Mucosa of rectum (tissue), 2 donors: ENCODE results near the gene SRPRB.

ENCODE experiments used
- H3K27ac ChIP-seq, 2 donors: one replicate each; pipeline ENCODE4 v1.7.0; 2013; ENCODE audit warnings: inconsistent platforms in 2 of 2, low read depth in 2 of 2, low read length in 2 of 2
- H3K27me3 ChIP-seq, 2 donors: one replicate each; pipeline ENCODE4 v1.7.0; 2013; ENCODE audit warnings: low read length in 2 of 2; ENCODE audit not compliant: control insufficient read depth in 2 of 2, insufficient read depth in 2 of 2
- H3K36me3 ChIP-seq, 2 donors: one replicate each; pipeline ENCODE4 v1.7.0; 2013; ENCODE audit warnings: low read length in 2 of 2; ENCODE audit not compliant: control insufficient read depth in 2 of 2, insufficient read depth in 2 of 2
- H3K4me1 ChIP-seq, 2 donors: one replicate each; pipeline ENCODE4 v1.7.0; 2013; ENCODE audit warnings: low read length in 2 of 2, mild to moderate bottlenecking in 1 of 2; ENCODE audit not compliant: control insufficient read depth in 2 of 2, insufficient read depth in 2 of 2
- H3K4me3 ChIP-seq, 2 donors: one replicate each; pipeline ENCODE4 v1.7.0; 2013; ENCODE audit warnings: low read length in 2 of 2
- H3K9ac ChIP-seq, 2 donors: one replicate each; pipeline ENCODE4 v1.7.0; 2013; ENCODE audit warnings: low read length in 2 of 2, low read depth in 1 of 2, mild to moderate bottlenecking in 1 of 2
- H3K9me3 ChIP-seq, 2 donors: one replicate each; pipeline ENCODE4 v1.7.0; 2013; ENCODE audit warnings: low read length in 2 of 2; ENCODE audit not compliant: control insufficient read depth in 2 of 2
- donor health status: healthy.
- donor health status: Normal muscosa, but diverticular disease.

Gene SRPRB

GRCh38 chr3:133827136-133827535 is 21.5 kb downstream of the SRPRB start:
- Histone ChIP-seq H3K27ac (no peak overlapping the region), H3K4me1 (no peaks in the 10 kb centered on the region), H3K9ac (no peak overlapping the region), H3K9me3 (no peaks in the 10 kb centered on the region), H3K36me3 (peaks cover 12 to 23% of the 10 kb centered on the region in 2 donors), H3K4me3 (no peak overlapping the region), H3K27me3 (no peaks in the 10 kb centered on the region)

- no peaks in the 10 kb centered on the region for H3K4me1 ChIP-seq
- no peak overlapping the region for H3K27ac ChIP-seq
- H3K36me3 ChIP-seq: peaks cover 6 to 17% of the 10 kb centered on the region in 2 donors
- H3K27me3 ChIP-seq: no peaks in the 10 kb centered on the region
- H3K4me3 ChIP-seq: no peak overlapping the region
- no peaks in the 10 kb centered on the region for H3K9me3 ChIP-seq
- H3K9ac ChIP-seq: no peak overlapping the region
Observed at GRCh38 chr3:133827684-133828083, 22.1 kb downstream of the SRPRB start.

- no peak overlapping the region for H3K4me3 ChIP-seq
- H3K27me3 ChIP-seq: no peaks in the 10 kb centered on the region
- H3K9me3 ChIP-seq: no peaks in the 10 kb centered on the region
- H3K27ac ChIP-seq: no peak overlapping the region
- H3K4me1 ChIP-seq: no peaks in the 10 kb centered on the region
- H3K9ac ChIP-seq: no peak overlapping the region
- H3K36me3 ChIP-seq: peaks cover 4 to 14% of the 10 kb centered on the region in 2 donors
Observed at GRCh38 chr3:133828576-133829309, 23.1 kb downstream of the SRPRB start.

GRCh38 chr3:133829310-133829707 is 23.7 kb downstream of the SRPRB start:
- Histone ChIP-seq H3K4me1 (no peaks in the 10 kb centered on the region), H3K9ac (no peak overlapping the region), H3K36me3 (peaks cover 0 to 11% of the 10 kb centered on the region in 2 donors), H3K9me3 (no peaks in the 10 kb centered on the region), H3K27ac (no peak overlapping the region), H3K4me3 (no peak overlapping the region), H3K27me3 (no peaks in the 10 kb centered on the region)

- Histone ChIP-seq H3K27me3 (no peaks in the 10 kb centered on the region), H3K9me3 (no peaks in the 10 kb centered on the region), H3K36me3 (peaks cover 0 to 5% of the 10 kb centered on the region in 2 donors), H3K4me1 (no peaks in the 10 kb centered on the region), H3K9ac (no peak overlapping the region), H3K4me3 (no peak overlapping the region), H3K27ac (no peak overlapping the region)
Observed at GRCh38 chr3:133830071-133830470, 24.5 kb downstream of the SRPRB start.

- H3K9ac ChIP-seq: no peak overlapping the region
- H3K4me1 ChIP-seq: no peaks in the 10 kb centered on the region
- H3K36me3 ChIP-seq: no peaks in the 10 kb centered on the region
- no peak overlapping the region for H3K4me3 ChIP-seq
- H3K9me3 ChIP-seq: no peaks in the 10 kb centered on the region
- H3K27me3 ChIP-seq: no peaks in the 10 kb centered on the region
- no peak overlapping the region for H3K27ac ChIP-seq
Observed at GRCh38 chr3:133831966-133832801, 26.6 kb downstream of the SRPRB start.

- H3K4me1 ChIP-seq: no peaks in the 10 kb centered on the region
- no peak overlapping the region for H3K9ac ChIP-seq
- H3K27ac ChIP-seq: no peak overlapping the region
- H3K9me3 ChIP-seq: no peaks in the 10 kb centered on the region
- H3K4me3 ChIP-seq: no peak overlapping the region
- H3K36me3 ChIP-seq: no peaks in the 10 kb centered on the region
- no peaks in the 10 kb centered on the region for H3K27me3 ChIP-seq
Observed at GRCh38 chr3:133832802-133833144, 27.2 kb downstream of the SRPRB start.

- no peaks in the 10 kb centered on the region for H3K9me3 ChIP-seq
- no peaks in the 10 kb centered on the region for H3K27me3 ChIP-seq
- H3K36me3 ChIP-seq: no peaks in the 10 kb centered on the region
- H3K27ac ChIP-seq: no peak overlapping the region
- no peaks in the 10 kb centered on the region for H3K4me1 ChIP-seq
- no peak overlapping the region for H3K9ac ChIP-seq
- H3K4me3 ChIP-seq: no peak overlapping the region
Observed at GRCh38 chr3:133833267-133833666, 27.7 kb downstream of the SRPRB start.

GRCh38 chr3:133833880-133834620 is 28.4 kb downstream of the SRPRB start:
- H3K36me3 ChIP-seq: no peaks in the 10 kb centered on the region
- H3K9ac ChIP-seq: no peak overlapping the region
- no peak overlapping the region for H3K27ac ChIP-seq
- H3K9me3 ChIP-seq: no peaks in the 10 kb centered on the region
- H3K4me3 ChIP-seq: no peak overlapping the region
- H3K4me1 ChIP-seq: no peaks in the 10 kb centered on the region
- H3K27me3 ChIP-seq: no peaks in the 10 kb centered on the region
